ENCODE data around the gene PDLIM1. TPM values are rescaled to one million over a fixed set of nuclear protein-coding genes. Genes with fewer than 3 reads are reported as not detected.

PDLIM1 gene
- total and polyA plus RNA-seq, 2 experiments from 2014 or later = 111 to 233 TPM

DNA sequence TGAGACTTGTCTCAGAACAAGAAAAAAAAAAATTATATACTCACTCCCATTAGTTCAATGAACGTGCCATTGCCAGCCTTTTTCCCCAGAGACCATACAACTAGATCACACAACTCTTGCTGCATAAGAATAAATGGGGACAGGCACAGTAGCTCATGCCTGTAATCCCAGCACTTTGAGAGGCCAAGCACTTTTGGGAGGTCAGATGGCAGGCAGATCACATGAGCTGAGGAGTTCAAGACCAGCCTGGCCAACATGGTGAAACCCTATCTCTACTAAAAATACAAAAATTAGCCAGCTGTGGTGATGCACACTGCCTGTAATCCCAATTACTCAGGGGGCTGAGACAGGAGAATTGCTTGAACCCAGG, 13.6 kb downstream of the PDLIM1 start:
- 0 out of 2 replicates have a peak, but pooled peaks cover 4% of the 10 kb centered on the region for H3F3A ChIP-seq (replicated peaks; ENCODE audit: low read depth)
- no peak for DNase-seq (ENCODE audit: low spot score)
- 0 out of 2 replicates have a peak overlapping the region, but pooled peaks have one; percentile 29 for H3K27ac ChIP-seq (ENCODE audit: low read depth)

More for the DNA sequence above, 13.6 kb downstream of the PDLIM1 start:
- H3K4me2 ChIP-seq = no peak overlapping the region
- H3K4me1 ChIP-seq (ENCODE audit: insufficient read depth) = peaks cover 30% of the 10 kb centered on the region
- H2AFZ ChIP-seq = no peak overlapping the region
- Mint-ChIP-seq H3K36me3 (ENCODE audit: low read depth) (0 out of 3 replicates have a peak, but pooled peaks cover 6% of the 10 kb centered on the region), H3K4me1 (peaks cover 38% of the 10 kb centered on the region), H3K4me3 (no peak overlapping the region), H3K9me3 (0 out of 3 replicates have a peak, but pooled peaks cover 4% of the 10 kb centered on the region), H3K27ac (no peak overlapping the region), H3K27me3 (ENCODE audit: insufficient read depth, low read depth, poor library complexity) (peaks cover 3% of the 10 kb centered on the region)
- H3K4me3 ChIP-seq = no peak overlapping the region
- H4K20me1 ChIP-seq (replicated peaks; ENCODE audit: insufficient read depth) = peaks cover 32% of the 10 kb centered on the region
- no peaks in the 10 kb centered on the region for H3K27me3 ChIP-seq (ENCODE audit: insufficient read depth)
- TF ChIP-seq EZH2 (IDR thresholded peaks at IDR 0.05; ENCODE audit: low read depth, unreplicated experiment) (no peak), ZNF331 (CRISPR knock-in tag; IDR thresholded peaks at IDR 0.05; ENCODE audit: low read depth) (no peak), ZNF114 (CRISPR knock-in tag; IDR thresholded peaks at IDR 0.05) (no peak), ZNF462 (CRISPR knock-in tag; IDR thresholded peaks at IDR 0.05) (no peak), NANOG (IDR thresholded peaks at IDR 0.05; ENCODE audit: borderline replicate concordance) (no peak), CREB1 (CRISPR knock-in tag; IDR thresholded peaks at IDR 0.05; ENCODE audit: low read depth) (no peak), STAT1 (IDR thresholded peaks at IDR 0.05; ENCODE audit: unreplicated experiment) (no peak), JUNB (IDR thresholded peaks at IDR 0.05; ENCODE audit: unreplicated experiment) (no peak), POLR2AphosphoS5 (IDR thresholded peaks at IDR 0.05; ENCODE audit: low read depth) (no peak), REST (IDR thresholded peaks at IDR 0.05; ENCODE audit: unreplicated experiment) (no peak), EZH2phosphoT487 (IDR thresholded peaks at IDR 0.05; ENCODE audit: unreplicated experiment) (no peak), ETS1 (IDR thresholded peaks at IDR 0.05) (no peak)
- TF ChIP-seq, protein P1, sequence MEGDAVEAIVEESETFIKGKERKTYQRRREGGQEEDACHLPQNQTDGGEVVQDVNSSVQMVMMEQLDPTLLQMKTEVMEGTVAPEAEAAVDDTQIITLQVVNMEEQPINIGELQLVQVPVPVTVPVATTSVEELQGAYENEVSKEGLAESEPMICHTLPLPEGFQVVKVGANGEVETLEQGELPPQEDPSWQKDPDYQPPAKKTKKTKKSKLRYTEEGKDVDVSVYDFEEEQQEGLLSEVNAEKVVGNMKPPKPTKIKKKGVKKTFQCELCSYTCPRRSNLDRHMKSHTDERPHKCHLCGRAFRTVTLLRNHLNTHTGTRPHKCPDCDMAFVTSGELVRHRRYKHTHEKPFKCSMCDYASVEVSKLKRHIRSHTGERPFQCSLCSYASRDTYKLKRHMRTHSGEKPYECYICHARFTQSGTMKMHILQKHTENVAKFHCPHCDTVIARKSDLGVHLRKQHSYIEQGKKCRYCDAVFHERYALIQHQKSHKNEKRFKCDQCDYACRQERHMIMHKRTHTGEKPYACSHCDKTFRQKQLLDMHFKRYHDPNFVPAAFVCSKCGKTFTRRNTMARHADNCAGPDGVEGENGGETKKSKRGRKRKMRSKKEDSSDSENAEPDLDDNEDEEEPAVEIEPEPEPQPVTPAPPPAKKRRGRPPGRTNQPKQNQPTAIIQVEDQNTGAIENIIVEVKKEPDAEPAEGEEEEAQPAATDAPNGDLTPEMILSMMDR (conservative IDR thresholded peaks at IDR 0.05; ENCODE audit: low read depth in 2 of 2) = no peak
- ATAC-seq = no peak
- H3K79me2 ChIP-seq (replicated peaks; ENCODE audit: insufficient read depth) = peaks cover 97% of the 10 kb centered on the region
- no peaks in the 10 kb centered on the region for H3K36me3 ChIP-seq (ENCODE audit: insufficient read depth)
- no peaks in the 10 kb centered on the region for H3K9me2 ChIP-seq (ENCODE audit: insufficient read depth)
